NCI-H1417 (cell line): ENCODE results near the gene SRPK2.
"Not testable (repeated sequence)": the region's sequence is repeated elsewhere in the genome, so short reads cannot be mapped to it uniquely, and the experiment has no call there.

Experiments used
- DNase-seq, 3 experiments: peaks; one replicate each; lab custom pipeline; 2025; lab: John Stamatoyannopoulos, UW

SRPK2 gene

DNA sequence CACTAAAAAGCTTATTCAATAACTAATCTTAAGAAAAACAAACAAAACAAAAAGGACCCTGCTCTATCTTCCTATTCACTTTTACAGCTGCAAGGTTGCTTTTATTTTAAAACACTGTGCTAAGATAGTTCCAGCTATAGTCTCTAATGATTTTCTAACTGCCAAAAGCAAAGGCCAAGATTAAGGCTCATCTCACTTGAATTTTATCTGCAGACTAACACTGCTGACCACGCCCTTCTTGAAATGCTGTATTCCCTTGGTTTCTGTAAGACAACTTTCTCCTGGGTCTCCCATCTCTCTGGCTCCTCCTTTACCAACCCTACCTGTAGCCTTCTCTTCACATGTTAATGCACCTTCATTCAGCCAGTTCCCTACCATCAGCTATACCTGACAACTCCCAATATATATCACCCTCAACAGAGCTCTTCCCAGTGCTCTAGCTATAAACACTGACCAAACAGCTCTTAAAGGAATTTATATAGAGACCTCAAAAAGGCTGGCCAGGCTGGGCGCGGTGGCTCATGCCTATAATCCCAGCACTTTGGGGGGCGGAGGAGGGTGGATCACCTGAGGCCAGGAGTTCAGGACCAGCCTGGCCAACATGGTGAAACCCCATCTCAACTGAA lies 11.7 kb downstream of the SRPK2 start:
- no peak for DNase-seq

DNA sequence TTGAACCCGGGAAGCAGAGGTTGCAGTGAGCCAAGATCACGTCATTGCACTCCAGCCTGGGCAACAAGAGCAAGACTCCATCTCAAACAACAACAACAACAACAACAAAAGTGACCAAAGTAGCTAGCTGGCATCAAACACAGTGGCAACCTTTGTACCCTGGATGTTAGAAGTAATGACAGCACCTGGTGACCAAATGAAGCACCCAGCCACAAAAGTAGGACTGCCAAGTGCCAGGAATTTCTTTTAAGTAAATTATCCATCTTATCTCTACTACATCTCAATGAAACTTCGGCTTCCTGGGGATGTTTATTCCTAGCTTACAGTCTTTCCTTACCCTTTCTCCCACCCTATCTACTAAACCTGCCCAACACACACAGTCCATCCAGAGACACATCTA lies 18.8 kb downstream of the SRPK2 start:
- no peak for DNase-seq

DNA sequence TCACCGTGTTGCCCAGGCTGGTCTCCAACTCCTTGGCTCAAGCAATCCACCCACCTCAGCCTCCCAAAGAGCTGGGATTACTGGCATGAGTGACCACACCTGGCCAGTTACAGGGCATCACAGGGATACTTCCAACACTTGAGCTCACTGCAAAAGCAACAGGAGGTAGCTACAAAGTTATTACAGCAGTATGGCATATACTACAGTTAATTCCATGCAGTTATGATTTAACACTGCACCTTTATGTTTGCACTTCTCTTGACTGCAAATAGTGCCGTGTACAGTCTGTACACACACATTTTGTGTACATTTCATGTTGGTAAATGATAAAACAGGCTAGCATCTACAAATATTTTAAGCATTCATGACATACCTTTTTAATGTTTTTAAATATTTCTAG lies 21.3 kb downstream of the SRPK2 start:
- peak in 1 of 3 experiments; percentile 27 for DNase-seq

DNA sequence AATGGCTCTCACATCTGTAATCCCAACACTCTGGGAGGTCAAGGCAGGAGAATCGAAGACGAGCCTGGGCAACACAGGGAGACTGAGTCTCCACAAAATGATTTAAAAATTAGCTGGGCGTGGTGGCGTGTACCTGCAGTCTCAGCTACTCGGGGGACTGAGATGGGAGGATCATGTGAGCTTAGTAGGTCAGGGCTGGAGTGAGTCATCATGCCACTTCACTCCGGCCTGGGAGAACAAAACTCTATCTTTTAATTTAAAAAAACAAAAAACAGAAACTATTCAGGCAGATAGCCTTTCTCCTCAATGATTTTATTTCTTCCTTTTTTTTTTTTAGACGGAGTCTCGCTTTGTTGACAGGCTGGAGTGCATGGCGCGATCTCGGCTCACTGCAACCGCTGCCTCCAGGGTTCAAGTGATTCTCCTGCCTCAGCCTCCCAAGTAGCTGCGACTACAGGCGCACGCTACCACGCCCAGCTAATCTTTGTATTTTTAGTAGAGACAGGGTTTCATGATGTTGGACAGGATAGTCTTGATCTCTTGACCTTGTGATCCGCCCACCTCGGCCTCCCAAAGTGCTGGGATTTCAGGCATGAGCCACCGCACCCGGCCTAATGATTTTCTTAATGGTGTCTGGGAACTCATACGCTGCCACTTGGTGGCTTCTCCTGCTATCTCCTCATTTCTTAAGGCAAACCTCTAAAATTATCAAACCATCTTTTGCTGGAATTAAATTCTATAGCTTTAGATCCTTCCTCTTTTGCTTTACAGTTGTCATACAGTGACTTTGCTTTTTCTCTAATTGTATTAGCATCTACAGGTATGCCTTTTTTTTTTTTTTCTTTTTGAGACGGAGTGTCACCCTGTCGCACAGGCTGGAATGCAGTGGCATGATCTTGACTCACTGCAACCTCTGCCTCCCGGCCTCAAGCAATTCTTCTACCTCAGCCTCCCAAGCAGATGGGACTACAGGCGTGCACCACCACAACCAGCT lies 22.9 kb downstream of the SRPK2 start:
- no peak for DNase-seq

DNA sequence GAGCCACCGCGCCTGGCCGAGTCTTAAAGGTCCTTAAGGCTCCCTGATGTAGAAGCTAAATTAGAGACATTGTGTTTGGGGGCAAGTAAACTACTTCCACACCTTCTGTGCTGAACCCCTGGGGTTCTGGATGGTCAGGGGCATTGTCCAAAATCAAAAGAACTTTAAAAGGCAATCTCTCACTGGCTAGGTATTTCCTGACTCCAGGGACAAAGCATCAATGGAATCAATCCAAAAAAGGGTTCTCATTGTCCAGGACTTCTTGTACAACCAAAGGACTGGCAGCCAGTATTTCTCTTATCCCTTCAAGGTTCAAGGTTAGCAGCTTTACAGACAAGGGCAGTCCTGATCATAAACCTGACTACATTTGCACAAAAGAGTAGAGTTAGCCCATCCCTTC lies 24.0 kb downstream of the SRPK2 start:
- DNase-seq = no peak

DNA sequence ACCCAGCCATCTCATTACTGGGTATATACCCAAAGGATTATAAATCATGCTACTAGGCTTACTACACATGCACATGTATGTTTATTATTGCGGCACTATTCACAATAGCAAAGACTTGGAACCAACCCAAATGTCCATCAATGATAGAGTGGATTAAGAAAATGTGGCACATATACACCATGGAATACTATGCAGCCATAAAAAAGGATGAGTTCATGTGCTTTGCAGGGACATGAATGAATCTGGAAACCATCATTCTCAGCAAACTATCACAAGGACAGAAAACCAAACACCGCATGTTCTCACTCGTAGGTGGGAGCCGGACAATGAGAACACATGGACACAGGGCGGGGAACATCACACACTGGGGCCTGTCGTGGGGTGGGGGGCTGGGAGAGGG lies 25.1 kb downstream of the SRPK2 start:
- DNase-seq = not testable (repeated sequence)

DNA sequence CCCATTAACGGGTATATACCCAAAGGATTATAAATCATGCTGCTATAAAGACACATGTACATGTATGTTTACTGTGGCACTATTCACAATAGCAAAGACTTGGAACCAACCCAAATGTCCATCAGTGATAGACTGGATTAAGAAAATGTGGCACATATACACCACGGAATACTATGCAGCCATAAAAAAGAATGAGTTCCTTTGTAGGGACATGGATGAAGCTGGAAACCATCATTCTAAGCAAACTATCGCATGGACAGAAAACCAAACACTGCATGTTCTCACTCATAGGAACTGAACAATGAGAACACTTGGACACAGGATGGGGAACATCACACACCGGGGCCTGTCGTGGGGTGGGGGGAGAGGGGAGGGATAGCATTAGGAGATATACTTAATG lies 26.0 kb downstream of the SRPK2 start:
- DNase-seq = not testable (repeated sequence)

DNA sequence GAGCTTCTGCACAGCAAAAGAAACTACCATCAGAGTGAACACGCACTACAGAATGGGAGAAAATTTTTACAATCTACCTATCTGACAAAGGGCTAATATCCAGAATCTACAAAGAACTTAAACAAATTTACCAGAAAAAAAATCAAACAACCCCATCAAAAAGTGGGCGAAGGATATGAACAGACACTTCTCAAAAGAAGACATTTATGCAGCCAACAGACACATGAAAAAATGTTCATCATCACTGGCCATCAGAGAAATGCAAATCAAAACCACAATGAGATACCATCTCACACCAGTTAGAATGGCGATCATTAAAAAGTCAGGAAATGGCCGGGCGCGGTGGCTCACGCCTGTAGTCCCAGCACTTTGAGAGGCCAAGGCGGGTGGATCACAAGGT lies 26.7 kb downstream of the SRPK2 start:
- DNase-seq = not testable (repeated sequence)

DNA sequence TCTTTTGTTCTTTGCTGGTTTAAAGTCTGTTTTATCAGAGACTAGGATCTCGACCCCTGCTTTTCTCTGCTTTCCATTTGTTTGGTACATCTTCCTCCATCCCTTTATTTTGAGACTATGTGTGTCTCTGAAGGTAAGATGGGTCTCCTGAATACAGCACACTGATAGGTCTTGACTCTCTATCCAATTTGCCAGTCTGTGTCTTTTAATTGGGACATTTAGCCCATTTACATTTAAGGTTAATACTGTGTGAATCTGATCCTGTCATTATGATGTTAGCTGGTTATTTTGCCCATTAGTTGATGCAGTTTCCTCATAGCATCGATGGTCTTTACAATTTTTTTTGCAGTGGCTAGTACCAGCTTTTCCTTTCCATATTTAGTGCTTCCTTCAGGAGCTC lies 28.6 kb downstream of the SRPK2 start:
- DNase-seq = not testable (repeated sequence)

DNA sequence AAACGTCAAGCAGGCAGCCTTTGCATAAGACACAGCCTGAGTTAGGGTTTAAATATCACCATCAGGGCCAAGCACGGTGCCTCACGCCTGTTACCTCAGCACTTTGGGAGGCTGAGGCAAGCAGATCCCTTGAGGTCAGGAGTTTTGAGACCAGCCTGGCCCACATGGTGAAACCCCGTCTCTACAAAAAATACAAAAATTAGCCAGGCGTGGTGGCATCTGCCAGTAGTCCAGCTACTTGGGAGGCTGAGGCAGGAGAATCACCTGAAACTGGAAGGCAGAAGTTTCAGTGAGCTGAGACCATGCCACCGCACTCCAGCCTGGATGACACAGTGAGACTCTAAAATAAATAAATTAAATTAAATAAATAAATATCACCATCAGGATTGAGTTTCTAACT lies 33.0 kb downstream of the SRPK2 start:
- DNase-seq = no peak

DNA sequence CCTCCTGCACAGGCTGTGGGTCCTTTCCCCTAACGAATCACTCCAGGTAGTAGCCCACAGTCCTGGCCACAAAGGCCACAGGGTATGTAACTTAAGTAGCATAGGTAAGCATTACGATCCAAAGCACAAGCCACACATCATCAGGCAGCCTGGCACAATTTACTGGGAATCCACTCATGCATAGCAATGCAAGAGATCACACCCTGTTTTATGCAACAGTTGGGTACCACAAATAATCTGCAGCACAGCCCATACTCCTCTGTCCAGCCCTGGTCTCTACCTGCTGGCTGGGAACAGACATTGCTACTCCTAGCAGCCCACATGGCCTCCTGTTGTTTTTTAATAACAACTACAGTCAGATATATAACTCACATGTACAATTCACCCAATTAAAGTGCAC lies 34.3 kb downstream of the SRPK2 start:
- DNase-seq = no peak

DNA sequence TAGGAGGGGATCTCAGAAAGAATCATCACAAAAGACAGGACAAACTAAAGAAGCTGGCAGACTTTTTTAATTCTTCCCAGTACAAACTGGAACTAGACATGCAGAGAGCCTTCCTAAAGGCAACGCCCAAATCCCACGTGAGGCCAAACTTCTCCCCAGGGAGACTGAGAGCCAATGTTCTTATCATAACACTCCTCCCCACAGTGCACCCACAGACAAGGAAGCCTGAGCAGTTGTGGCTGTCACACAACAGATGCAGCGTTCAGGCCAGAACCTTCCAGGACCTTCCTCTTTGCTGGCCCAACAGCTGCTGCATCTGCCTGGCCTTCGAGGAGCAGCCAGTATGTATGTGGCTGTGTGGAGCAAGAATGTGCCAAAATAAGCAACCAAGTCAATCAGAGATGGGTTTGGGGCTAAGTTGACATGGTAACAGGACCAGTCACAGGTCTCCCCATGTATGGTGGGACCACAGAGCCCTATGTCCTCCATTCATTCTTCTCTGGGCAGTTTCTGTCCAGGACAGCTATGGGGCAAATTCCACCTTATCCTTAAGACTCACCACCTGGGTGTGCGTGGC lies 34.9 kb downstream of the SRPK2 start:
- no peak for DNase-seq

DNA sequence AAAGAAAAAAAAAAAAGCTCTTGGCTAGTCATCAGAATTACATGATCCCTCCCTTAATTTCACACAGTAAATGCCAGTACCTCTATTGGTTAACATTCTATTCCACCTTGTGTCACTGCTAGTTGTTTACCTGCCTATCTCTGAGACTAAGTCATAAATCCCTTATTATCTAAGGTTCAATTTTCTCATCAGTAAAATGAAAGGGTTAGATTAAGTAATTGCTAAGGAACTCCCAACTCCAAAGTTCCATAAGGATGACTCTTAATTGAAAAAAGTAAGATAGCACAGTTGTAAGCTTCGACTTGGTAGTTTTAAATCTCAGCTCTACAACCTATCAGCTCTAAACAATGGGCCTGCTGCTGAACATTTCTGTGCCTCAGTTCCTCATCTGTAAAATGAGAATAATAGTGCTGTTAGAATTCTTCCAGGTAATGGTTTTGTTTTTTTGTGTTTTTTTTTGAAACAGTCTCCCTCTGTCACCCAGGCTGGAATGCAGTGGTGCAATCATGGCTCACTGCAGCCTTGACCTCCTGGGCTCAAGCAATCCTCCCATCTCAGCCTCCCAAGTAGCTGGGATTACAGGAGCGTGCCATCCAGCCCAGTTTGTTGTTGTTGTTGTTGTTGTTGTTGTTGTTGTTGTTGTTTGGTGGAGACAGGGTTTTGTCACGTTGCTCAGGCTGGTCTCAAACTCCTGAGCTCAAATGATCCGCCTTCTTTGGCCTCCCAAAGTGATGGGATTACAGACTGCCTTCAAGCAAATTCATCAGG lies 35.6 kb downstream of the SRPK2 start:
- DNase-seq = no peak

DNA sequence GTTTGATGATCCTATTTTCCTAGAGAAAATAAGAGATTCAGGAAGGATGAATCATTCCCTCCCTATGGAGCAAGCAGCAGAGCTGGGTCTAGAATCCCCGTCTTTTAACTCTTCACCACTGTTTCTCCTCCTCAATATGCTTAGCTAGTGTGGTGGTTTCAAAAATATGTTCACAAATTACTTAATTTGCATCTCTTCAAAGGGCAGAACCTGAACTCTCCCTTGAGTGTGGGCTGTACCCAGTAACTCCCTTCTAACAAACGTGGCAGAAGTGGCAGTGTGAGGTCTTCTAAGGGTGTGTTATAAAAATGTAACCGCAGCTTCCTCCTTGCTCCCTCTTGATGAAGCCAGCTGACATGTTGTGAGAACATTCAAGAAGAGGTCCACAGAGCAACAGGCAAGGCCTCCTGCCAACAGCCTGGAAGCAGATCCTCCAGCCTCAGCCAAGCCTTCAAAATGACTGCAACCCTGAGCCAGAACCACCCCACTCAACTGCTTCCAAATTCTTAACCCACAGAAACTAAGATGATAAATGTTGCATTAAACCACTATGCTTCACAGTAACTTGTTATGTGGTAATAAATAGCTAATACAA lies 36.6 kb downstream of the SRPK2 start:
- DNase-seq = peak in 1 of 3 experiments; percentile 18

DNA sequence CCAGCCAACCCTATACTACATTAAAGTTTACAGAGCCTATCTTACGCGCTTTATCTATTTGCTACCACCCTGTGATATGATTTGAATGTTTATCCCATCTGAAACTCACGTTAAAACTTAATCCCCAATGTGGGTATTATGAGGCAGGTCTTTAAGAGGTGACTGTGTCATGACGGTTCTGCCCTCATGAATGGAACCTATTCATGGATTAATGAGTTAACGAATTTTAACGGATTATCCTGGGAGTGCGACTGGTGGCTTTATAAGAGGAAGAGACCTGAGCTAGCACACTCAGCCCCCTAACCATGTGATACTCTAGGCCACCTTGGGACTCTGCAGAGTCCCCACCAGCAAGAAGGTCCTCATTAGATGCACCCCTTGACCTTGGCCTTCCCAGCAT lies 37.8 kb downstream of the SRPK2 start:
- no peak for DNase-seq

DNA sequence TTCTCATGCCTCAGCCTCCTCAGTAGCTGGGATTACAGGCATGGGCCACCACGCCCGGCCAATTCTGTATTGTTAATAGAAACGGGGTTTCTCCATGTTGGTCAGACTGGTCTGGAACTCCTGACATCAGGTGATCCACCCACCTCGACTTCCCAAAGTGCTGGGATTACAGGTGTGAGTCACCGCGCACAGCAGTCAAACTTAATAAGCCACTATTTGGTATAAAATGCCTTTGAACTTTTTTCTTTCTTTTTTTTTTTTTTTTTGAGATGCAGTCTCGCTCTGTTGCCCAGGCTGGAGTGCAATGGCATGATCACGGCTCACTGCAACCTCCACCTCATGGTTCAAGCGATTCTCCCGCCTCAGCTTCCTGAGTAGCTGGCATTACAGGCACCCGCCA lies 40.5 kb downstream of the SRPK2 start:
- not testable (repeated sequence) for DNase-seq

DNA sequence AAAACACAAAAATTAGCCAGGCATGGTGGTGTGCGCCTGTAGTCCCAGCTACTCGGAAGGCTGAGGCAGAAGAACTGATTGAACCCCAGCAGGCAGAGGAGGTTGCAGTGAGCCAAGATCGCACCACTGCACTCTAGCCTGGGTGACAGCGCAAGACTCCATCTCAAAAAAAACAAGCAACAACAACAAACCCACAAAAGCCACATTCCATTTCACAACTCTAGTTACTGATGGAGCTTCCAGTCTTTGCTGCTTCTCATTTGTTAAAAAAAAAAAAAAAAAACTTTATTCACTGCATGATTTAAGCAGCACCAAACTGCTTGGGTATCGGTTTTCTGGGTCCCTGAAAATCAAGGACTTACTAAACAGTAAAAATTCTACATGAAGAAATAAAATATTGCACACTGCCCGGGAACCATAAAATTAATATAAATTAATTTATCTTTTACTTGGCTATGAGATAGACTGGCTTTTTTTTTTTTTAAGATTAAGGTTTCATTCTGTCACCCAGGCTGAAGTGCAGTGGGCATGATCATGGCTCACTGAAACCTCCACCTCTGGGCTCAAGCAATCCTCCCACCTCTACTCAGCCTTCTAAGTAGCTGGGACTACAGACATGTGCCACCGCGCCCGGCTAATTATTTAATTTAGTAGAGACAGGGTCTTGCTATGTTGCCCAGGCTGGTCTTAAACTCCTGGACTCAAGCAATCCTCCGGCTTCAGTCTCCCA lies 42.0 kb downstream of the SRPK2 start:
- DNase-seq = no peak

DNA sequence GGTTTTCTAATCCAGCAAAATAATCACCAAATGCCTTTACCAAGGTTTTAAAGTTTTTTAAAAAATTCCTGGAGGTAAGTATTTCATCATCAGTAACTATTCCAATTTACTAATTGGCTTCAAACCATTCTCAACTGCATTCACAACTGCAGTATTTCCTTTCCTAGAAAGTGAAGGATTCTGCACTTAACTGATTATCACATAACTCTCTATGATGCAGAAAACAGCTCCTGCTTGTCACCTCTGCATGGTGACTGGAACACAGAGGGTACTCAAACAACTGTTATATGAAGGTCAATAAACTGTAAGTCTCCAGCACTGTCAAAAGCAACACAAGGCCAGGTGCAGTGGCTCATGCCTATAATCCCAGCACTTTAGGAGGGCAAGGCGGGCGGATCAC lies 42.6 kb downstream of the SRPK2 start:
- no peak for DNase-seq

DNA sequence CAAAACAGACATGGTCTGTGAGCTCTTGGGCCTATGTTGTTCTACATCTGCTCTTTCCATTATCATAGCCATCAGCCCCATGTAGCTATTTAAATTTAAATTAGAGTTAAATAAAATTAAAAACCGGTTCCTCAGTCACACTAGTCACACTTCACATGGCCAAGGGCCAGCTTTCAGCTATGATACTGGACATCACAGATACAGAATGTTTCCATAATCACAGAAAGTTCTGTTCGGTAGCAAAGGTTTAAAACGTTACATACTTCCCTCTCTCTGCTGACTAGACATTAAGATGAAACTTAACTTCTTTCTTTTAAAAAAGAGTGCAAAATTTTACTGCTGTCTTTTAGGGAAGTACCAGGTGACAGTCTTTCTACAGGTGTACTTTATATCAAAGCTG lies 43.0 kb downstream of the SRPK2 start:
- no peak for DNase-seq

DNA sequence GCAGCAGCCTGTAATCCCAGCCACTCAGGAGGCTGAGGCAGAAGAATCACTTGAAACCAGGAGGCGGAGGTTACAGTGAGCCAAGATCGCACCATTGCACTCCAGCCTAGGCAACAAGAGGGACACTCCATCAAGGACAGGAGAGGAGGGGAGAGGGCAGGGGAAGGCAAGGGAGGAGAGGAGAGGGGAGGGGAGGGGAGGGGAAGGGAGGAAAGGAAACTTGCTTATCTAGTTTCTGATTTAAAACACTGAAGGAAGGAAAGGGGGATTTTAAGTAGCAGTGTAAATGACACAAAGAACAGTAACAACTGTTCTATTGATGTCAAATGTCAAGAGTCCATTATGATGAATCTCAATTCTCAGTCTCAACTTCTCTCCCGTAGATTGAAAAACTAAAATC lies 43.7 kb downstream of the SRPK2 start:
- DNase-seq = no peak
